GM23338 (cell line): ENCODE results near the gene CLIC3. TPM values are rescaled to one million over a fixed set of nuclear protein-coding genes. Genes with fewer than 3 reads are reported as not detected.

Experiments used
- ATAC-seq: fragments of 200-7000 bp; cut with Tn5 transposase; 3 replicates; pipeline ENCODE4 v1.9.1; 2020
- DNase-seq: peaks from one replicate; pipeline ENCODE4 v3.0.0-alpha.2; 2015; ENCODE audit warnings: low spot score
- H2AFZ ChIP-seq: fragments of 200-600 bp; sonication (generic); 2 replicates; pipeline ENCODE4 v1.8.0; 2016; ENCODE audit warnings: antibody characterized with exemption, mild to moderate bottlenecking, moderate library complexity
- H3F3A ChIP-seq: fragments of 200-600 bp; sonication (generic); replicated peaks from 2 replicates; pipeline ENCODE4 v1.8.0; 2017; ENCODE audit warnings: antibody characterized with exemption, mixed run types, low read depth
- H3K27ac ChIP-seq: fragments of 200-600 bp; sonication (generic); 2 replicates; pipeline ENCODE4 v1.6.1; 2016; ENCODE audit warnings: low read depth
- H3K27me3 ChIP-seq: fragments of 200-600 bp; sonication (generic); 2 replicates; pipeline ENCODE4 v1.8.0; 2016; ENCODE audit warnings: mild to moderate bottlenecking, mixed run types, moderate library complexity; ENCODE audit not compliant: insufficient read depth
- H3K36me3 ChIP-seq: fragments of 200-600 bp; sonication (generic); 2 replicates; pipeline ENCODE4 v1.8.0; 2016; ENCODE audit warnings: mild to moderate bottlenecking; ENCODE audit not compliant: insufficient read depth
- H3K4me1 ChIP-seq: fragments of 200-600 bp; sonication (generic); 2 replicates; pipeline ENCODE4 v1.8.0; 2016; ENCODE audit warnings: mild to moderate bottlenecking, moderate library complexity; ENCODE audit not compliant: insufficient read depth
- H3K4me2 ChIP-seq: fragments of 200-600 bp; sonication (generic); 2 replicates; pipeline ENCODE4 v1.7.1; 2017; ENCODE audit warnings: mixed run types
- H3K4me3 ChIP-seq: fragments of 200-600 bp; sonication (generic); 2 replicates; pipeline ENCODE4 v1.6.1; 2016; ENCODE audit warnings: mixed run types
- H3K79me2 ChIP-seq: fragments of 200-600 bp; sonication (generic); replicated peaks from 2 replicates; pipeline ENCODE4 v1.8.0; 2017; ENCODE audit warnings: mild to moderate bottlenecking; ENCODE audit not compliant: insufficient read depth
- H3K9me2 ChIP-seq: fragments of 200-600 bp; sonication (generic); 2 replicates; pipeline ENCODE4 v1.8.0; 2017; ENCODE audit not compliant: insufficient read depth
- H4K20me1 ChIP-seq: fragments of 200-600 bp; sonication (generic); replicated peaks from 2 replicates; pipeline ENCODE4 v1.8.0; 2017; ENCODE audit warnings: mild to moderate bottlenecking; ENCODE audit not compliant: insufficient read depth
- H3K27ac Mint-ChIP-seq: 2 replicates; pipeline ENCODE4 v1.8.0; 2020; ENCODE audit warnings: inconsistent platforms, mild to moderate bottlenecking, moderate library complexity, mixed read lengths
- H3K27me3 Mint-ChIP-seq: 3 replicates; pipeline ENCODE4 v1.8.0; 2022; ENCODE audit warnings: low read depth, mild to moderate bottlenecking, moderate library complexity, mixed read lengths, inconsistent platforms; ENCODE audit not compliant: insufficient read depth, poor library complexity
- H3K36me3 Mint-ChIP-seq: 3 replicates; pipeline ENCODE4 v1.8.0; 2021; ENCODE audit warnings: low read depth, mild to moderate bottlenecking, inconsistent platforms, moderate library complexity, mixed read lengths
- H3K4me1 Mint-ChIP-seq: 3 replicates; pipeline ENCODE4 v1.8.0; 2020; ENCODE audit warnings: mild to moderate bottlenecking, inconsistent platforms, mixed read lengths
- H3K4me3 Mint-ChIP-seq: 3 replicates; pipeline ENCODE4 v1.8.0; 2021; ENCODE audit warnings: moderate library complexity, mild to moderate bottlenecking, inconsistent platforms, mixed read lengths
- H3K9me3 Mint-ChIP-seq: 3 replicates; pipeline ENCODE4 v1.8.0; 2020; ENCODE audit warnings: moderate library complexity, mild to moderate bottlenecking, inconsistent platforms, mixed read lengths
- CREB1 ChIP-seq: fragments of 250-450 bp; sonication (Bioruptor Pico); IDR thresholded peaks from 2 replicates; pipeline ENCODE4 v1.5.0; 2020; ENCODE audit warnings: low read depth, mild to moderate bottlenecking, moderate library complexity
- CTCF ChIP-seq, 2 experiments: fragments of 200-600 bp in 1 of 2; sonication (generic) in 1 of 2; conservative IDR thresholded peaks; 2 replicates each; pipeline versions ENCODE4 v1.5.1 to v1.6.1; 2016 to 2017; ENCODE audit warnings: antibody characterized with exemption in 2 of 2, low read depth in 2 of 2, mild to moderate bottlenecking in 2 of 2, moderate library complexity in 1 of 2
- ETS1 ChIP-seq: IDR thresholded peaks from 2 replicates; pipeline ENCODE4 v1.6.1; 2016; ENCODE audit warnings: antibody characterized with exemption
- EZH2 ChIP-seq: fragments of 200-600 bp; sonication (generic); IDR thresholded peaks from one replicate; pipeline ENCODE4 v1.8.0; 2017; ENCODE audit warnings: antibody characterized with exemption, mild to moderate bottlenecking, low read depth; ENCODE audit not compliant: unreplicated experiment
- JUNB ChIP-seq: IDR thresholded peaks from one replicate; pipeline ENCODE4 v1.6.1; 2016; ENCODE audit warnings: antibody characterized with exemption; ENCODE audit not compliant: unreplicated experiment
- NANOG ChIP-seq: IDR thresholded peaks from 2 replicates; pipeline ENCODE4 v1.6.1; 2016; ENCODE audit warnings: antibody characterized with exemption, borderline replicate concordance
- POLR2AphosphoS5 ChIP-seq: IDR thresholded peaks from 2 replicates; pipeline ENCODE4 v1.6.1; 2016; ENCODE audit warnings: antibody characterized with exemption, low read depth
- REST ChIP-seq: IDR thresholded peaks from one replicate; pipeline ENCODE4 v1.6.1; 2018; ENCODE audit warnings: antibody characterized with exemption; ENCODE audit not compliant: unreplicated experiment
- ZNF114 ChIP-seq: fragments of 250-450 bp; sonication (Bioruptor Pico); IDR thresholded peaks from 2 replicates; pipeline ENCODE4 v1.5.0; 2020; ENCODE audit warnings: mild to moderate bottlenecking, moderate library complexity
- polyA plus RNA-seq: library from polyadenylated mRNA; unstranded; fragments of >200 nt; fragmentation: Nextera tagmentation; extraction: Ambion mirVana; gene quantifications from 2 replicates; pipeline ENCODE4 v1.2.1, GENCODE V29; 2016
- total RNA-seq: library from RNA; depleted of rRNA; stranded (reverse); fragments of >200 nt; shearing (Covaris generic); gene quantifications from 2 replicates; pipeline ENCODE4 v1.2.3, GENCODE V29; 2014

CLIC3 gene
- total and polyA plus RNA-seq, 2 experiments from 2014 or later: 0.53 to 0.56 TPM

- TF ChIP-seq CTCF (conservative IDR thresholded peaks at IDR 0.05; ENCODE audit: low read depth in 2 of 2) (no peak), ZNF114 (CRISPR knock-in tag) (no peak), JUNB (no peak), REST (no peak), NANOG (no peak), EZH2 (no peak), ETS1 (no peak)
Measured at GRCh38 chr9:136978865-136979544, 17.4 kb downstream of the CLIC3 start (continued).

- Histone ChIP-seq H3K27me3 (no peaks in the 10 kb centered on the region), H2AFZ (no peak overlapping the region), H3K79me2 (no peaks in the 10 kb centered on the region), H3K4me1 (no peaks in the 10 kb centered on the region), H4K20me1 (no peaks in the 10 kb centered on the region), H3K4me3 (peak overlapping the region; percentile 70), H3K27ac (no peak overlapping the region), H3K36me3 (no peaks in the 10 kb centered on the region), H3K4me2 (peak overlapping the region; percentile 86), H3K9me2 (no peaks in the 10 kb centered on the region), H3F3A (no peaks in the 10 kb centered on the region)
- DNase-seq (peak; percentile 96), ATAC-seq (peak; percentile 66)
- H3K4me3 Mint-ChIP-seq: peak overlapping the region; percentile 64; the same call in 2 of the 3 replicates
- TF ChIP-seq CREB1 (CRISPR knock-in tag) (0 out of 2 replicates have a peak, but pooled peaks have one; percentile 25), POLR2AphosphoS5 (peak; percentile 53), CTCF (conservative IDR thresholded peaks at IDR 0.05; ENCODE audit: low read depth in 2 of 2) (no peak)
- H3K36me3 Mint-ChIP-seq: no peaks in the 10 kb centered on the region
- H3K9me3 Mint-ChIP-seq: no peaks in the 10 kb centered on the region
- H3K27me3 Mint-ChIP-seq: peaks cover 7% of the 10 kb centered on the region
- peaks cover 2% of the 10 kb centered on the region; the same call in 1 of the 3 replicates for H3K4me1 Mint-ChIP-seq
- H3K27ac Mint-ChIP-seq: no peak overlapping the region
Measured at GRCh38 chr9:136978073-136978864, 18.1 kb downstream of the CLIC3 start.
